ENCODE measurements around the gene LIPC. TPM values are rescaled to one million over a fixed set of nuclear protein-coding genes. Genes with fewer than 3 reads are reported as not detected.

The LIPC gene
- total RNA-seq, 1 experiment from 2014 or later: not detected

DNA sequence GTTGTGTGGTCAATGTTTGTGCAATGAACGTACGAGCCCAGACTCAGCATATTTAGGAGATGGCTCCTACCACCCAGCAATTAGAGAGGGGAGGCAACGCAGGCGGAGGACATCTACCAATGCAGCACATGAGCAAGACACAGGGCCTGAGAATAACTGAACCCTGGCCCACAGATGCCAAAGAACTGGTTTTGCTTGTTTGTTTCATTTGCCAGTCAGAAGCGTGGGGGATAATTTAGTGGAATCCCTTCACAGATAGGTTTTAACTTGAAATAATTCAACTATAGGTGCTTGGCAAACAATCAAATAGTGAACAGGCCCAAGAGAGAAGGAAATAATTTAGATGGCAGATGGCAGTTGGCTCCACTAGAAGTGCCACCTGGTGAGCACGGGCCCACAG, 54.8 kb downstream of the LIPC start:
- Histone ChIP-seq H3K4me1 (ENCODE audit: insufficient read depth, low read length, poor library complexity, severe bottlenecking) (peaks cover 6% of the 10 kb centered on the region), H3K36me3 (ENCODE audit: insufficient read depth, low read length, poor library complexity, severe bottlenecking) (no peaks in the 10 kb centered on the region), H3K27me3 (replicated peaks; ENCODE audit: insufficient read depth, low read depth, low read length, poor library complexity) (no peaks in the 10 kb centered on the region), H3K27ac (ENCODE audit: low read depth, low read length, poor library complexity, severe bottlenecking) (no peak overlapping the region), H3K9me3 (ENCODE audit: low read depth, low read length, poor library complexity, severe bottlenecking) (no peaks in the 10 kb centered on the region), H3K4me3 (ENCODE audit: low read depth, low read length, poor library complexity, severe bottlenecking) (no peak overlapping the region)
- intact Hi-C loops (cut with micrococcal nuclease; ENCODE audit: unreplicated experiment): no loop called here
- no peak for DNase-seq (ENCODE audit: low spot score)
- POLR2A ChIA-PET (ENCODE audit: low non-redundant PET): no interaction called here
- TF ChIP-seq EZH2 (IDR thresholded peaks at IDR 0.05; ENCODE audit: borderline replicate concordance, low read depth, low read length, poor library complexity, severe bottlenecking): no peak
- TF ChIP-seq, protein P1, sequence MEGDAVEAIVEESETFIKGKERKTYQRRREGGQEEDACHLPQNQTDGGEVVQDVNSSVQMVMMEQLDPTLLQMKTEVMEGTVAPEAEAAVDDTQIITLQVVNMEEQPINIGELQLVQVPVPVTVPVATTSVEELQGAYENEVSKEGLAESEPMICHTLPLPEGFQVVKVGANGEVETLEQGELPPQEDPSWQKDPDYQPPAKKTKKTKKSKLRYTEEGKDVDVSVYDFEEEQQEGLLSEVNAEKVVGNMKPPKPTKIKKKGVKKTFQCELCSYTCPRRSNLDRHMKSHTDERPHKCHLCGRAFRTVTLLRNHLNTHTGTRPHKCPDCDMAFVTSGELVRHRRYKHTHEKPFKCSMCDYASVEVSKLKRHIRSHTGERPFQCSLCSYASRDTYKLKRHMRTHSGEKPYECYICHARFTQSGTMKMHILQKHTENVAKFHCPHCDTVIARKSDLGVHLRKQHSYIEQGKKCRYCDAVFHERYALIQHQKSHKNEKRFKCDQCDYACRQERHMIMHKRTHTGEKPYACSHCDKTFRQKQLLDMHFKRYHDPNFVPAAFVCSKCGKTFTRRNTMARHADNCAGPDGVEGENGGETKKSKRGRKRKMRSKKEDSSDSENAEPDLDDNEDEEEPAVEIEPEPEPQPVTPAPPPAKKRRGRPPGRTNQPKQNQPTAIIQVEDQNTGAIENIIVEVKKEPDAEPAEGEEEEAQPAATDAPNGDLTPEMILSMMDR (conservative IDR thresholded peaks at IDR 0.05; ENCODE audit: low read depth, low read length): no peak
- CTCF ChIA-PET: no interaction called here
- no TSS peak for BruUV-seq (replicated peaks)

DNA sequence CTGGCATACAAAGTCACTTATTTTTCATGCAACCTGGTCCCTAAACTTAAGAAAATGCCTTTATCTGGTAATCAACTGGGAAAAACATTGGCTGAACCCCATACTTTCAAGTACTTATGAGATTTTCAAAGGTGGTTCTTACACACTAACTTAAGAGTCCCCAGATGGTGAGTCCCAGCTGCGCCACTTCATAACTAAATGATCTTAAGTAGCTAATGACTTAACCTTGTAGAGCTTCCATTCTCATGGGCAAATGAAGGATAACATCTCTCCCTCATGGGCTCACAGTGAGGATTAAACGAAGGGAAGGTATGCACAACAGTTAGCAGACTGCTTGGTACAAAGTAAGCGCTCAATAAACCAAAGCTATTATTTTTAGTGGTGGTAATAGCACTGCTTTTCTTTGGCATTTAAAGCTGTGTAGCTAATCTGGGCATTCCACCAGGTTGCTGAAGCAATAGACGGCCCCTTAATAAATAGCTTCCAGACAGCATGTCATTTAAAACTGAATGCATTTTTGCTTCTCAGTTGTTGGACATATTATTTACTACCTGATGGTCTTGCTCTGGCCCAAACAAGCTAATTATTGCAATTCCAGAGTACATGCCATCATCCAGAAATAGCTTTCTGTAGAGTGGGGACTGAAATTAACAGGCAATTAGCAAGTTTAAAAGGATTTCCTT, 55.4 kb downstream of the LIPC start:
- ChIA-PET POLR2A (ENCODE audit: low non-redundant PET) (no interaction called here), CTCF (no interaction called here)
- TF ChIP-seq, protein P1 (conservative IDR thresholded peaks at IDR 0.05; ENCODE audit: low read depth, low read length): no peak
- TF ChIP-seq EZH2 (IDR thresholded peaks at IDR 0.05; ENCODE audit: borderline replicate concordance, low read depth, low read length, poor library complexity, severe bottlenecking): no peak
- Histone ChIP-seq H3K9me3 (ENCODE audit: low read depth, low read length, poor library complexity, severe bottlenecking) (no peaks in the 10 kb centered on the region), H3K27me3 (replicated peaks; ENCODE audit: insufficient read depth, low read depth, low read length, poor library complexity) (no peaks in the 10 kb centered on the region), H3K4me1 (ENCODE audit: insufficient read depth, low read length, poor library complexity, severe bottlenecking) (peaks cover 6% of the 10 kb centered on the region), H3K4me3 (ENCODE audit: low read depth, low read length, poor library complexity, severe bottlenecking) (no peak overlapping the region), H3K36me3 (ENCODE audit: insufficient read depth, low read length, poor library complexity, severe bottlenecking) (no peaks in the 10 kb centered on the region), H3K27ac (ENCODE audit: low read depth, low read length, poor library complexity, severe bottlenecking) (no peak overlapping the region)
- intact Hi-C loops (cut with micrococcal nuclease; ENCODE audit: unreplicated experiment): no loop called here
- no peak for DNase-seq (ENCODE audit: low spot score)
- no TSS peak for BruUV-seq (replicated peaks)

- no peak overlapping the region for H3K4me3 ChIP-seq (ENCODE audit: low read depth, low read length, poor library complexity, severe bottlenecking)
- no peaks in the 10 kb centered on the region for H3K9me3 ChIP-seq (ENCODE audit: low read depth, low read length, poor library complexity, severe bottlenecking)
- POLR2A ChIA-PET (ENCODE audit: low non-redundant PET): no interaction called here
- DNase-seq (ENCODE audit: low spot score): no peak
- no TSS peak for BruUV-seq (replicated peaks)
- H3K27me3 ChIP-seq (replicated peaks; ENCODE audit: insufficient read depth, low read depth, low read length, poor library complexity): no peaks in the 10 kb centered on the region
- CTCF ChIA-PET: no interaction called here
- intact Hi-C loops (cut with micrococcal nuclease; ENCODE audit: unreplicated experiment): no loop called here
- H3K27ac ChIP-seq (ENCODE audit: low read depth, low read length, poor library complexity, severe bottlenecking): no peak overlapping the region
- TF ChIP-seq EZH2 (IDR thresholded peaks at IDR 0.05; ENCODE audit: borderline replicate concordance, low read depth, low read length, poor library complexity, severe bottlenecking): no peak
- TF ChIP-seq, protein P1 (conservative IDR thresholded peaks at IDR 0.05; ENCODE audit: low read depth, low read length): no peak
- peaks cover 6% of the 10 kb centered on the region for H3K4me1 ChIP-seq (ENCODE audit: insufficient read depth, low read length, poor library complexity, severe bottlenecking)
- no peaks in the 10 kb centered on the region for H3K36me3 ChIP-seq (ENCODE audit: insufficient read depth, low read length, poor library complexity, severe bottlenecking)
Observed at GRCh38 chr15:58487724-58488120, 55.9 kb downstream of the LIPC start.

All from A673 (cell line).